ENCODE data around the gene ZNF740.

DNA sequence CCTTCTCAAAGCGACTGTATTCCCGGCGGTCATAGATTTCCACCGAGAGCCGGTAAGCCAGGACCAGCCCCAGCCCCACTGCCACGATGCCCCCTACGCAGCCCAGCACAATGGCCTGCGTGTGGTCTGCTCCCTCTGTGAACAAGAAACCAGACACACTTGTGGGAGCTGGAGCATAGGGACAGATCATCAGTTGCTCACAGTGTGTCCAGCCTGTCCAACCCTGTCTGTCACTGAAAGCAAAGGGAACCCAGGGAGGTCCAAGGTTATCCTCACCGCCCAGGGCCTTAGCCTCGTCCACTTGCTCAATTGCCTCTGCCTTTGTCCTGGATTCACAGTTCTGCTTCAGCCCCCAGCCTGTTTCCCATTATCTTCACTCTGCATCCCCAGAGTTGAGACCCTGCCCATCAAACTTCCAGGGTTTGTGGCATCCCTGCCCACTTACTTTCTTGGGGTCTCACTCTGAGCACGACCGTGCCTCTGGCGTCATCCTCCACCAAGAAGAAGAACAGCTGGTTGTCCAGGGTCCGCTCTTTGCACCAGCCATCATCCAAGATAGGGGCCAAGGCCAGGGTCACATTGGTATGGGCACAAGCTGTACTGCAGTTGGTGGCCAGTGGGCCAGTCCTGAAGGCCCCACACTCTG, 11.5 kb downstream of the ZNF740 start:
- TF ChIP-seq, protein P1, sequence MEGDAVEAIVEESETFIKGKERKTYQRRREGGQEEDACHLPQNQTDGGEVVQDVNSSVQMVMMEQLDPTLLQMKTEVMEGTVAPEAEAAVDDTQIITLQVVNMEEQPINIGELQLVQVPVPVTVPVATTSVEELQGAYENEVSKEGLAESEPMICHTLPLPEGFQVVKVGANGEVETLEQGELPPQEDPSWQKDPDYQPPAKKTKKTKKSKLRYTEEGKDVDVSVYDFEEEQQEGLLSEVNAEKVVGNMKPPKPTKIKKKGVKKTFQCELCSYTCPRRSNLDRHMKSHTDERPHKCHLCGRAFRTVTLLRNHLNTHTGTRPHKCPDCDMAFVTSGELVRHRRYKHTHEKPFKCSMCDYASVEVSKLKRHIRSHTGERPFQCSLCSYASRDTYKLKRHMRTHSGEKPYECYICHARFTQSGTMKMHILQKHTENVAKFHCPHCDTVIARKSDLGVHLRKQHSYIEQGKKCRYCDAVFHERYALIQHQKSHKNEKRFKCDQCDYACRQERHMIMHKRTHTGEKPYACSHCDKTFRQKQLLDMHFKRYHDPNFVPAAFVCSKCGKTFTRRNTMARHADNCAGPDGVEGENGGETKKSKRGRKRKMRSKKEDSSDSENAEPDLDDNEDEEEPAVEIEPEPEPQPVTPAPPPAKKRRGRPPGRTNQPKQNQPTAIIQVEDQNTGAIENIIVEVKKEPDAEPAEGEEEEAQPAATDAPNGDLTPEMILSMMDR (conservative IDR thresholded peaks at IDR 0.05; ENCODE audit: low read length): no peak
- TF ChIP-seq EZH2phosphoT487 (IDR thresholded peaks at IDR 0.05; ENCODE audit: borderline replicate concordance, low read depth, low read length): no peak

All from OCI-LY7 (cell line).